Nephron progenitor cell (in vitro differentiated cells): Measurements from ENCODE around the gene NR2F1-AS1.
"Not testable (repeated sequence)": the region's sequence is repeated elsewhere in the genome, so short reads cannot be mapped to it uniquely, and the experiment has no call there.

Experiments used
- DNase-seq: peaks from one replicate; pipeline ENCODE4 v3.0.0; 2021
- H3K27ac Mint-ChIP-seq: 2 replicates; pipeline ENCODE4 v1.8.0; 2021; ENCODE audit warnings: mild to moderate bottlenecking, moderate library complexity, mixed read lengths
- H3K27me3 Mint-ChIP-seq: 2 replicates; pipeline ENCODE4 v1.8.0; 2021; ENCODE audit warnings: mild to moderate bottlenecking, low read depth, mixed read lengths; ENCODE audit not compliant: poor library complexity
- H3K36me3 Mint-ChIP-seq: 2 replicates; pipeline ENCODE4 v1.8.0; 2021; ENCODE audit warnings: low read depth, mixed read lengths
- H3K4me1 Mint-ChIP-seq: 2 replicates; pipeline ENCODE4 v1.8.0; 2021; ENCODE audit warnings: mixed read lengths
- H3K4me3 Mint-ChIP-seq: 2 replicates; pipeline ENCODE4 v1.8.0; 2021; ENCODE audit warnings: mild to moderate bottlenecking, moderate library complexity, mixed read lengths
- H3K9me3 Mint-ChIP-seq: 2 replicates; pipeline ENCODE4 v1.8.0; 2021; ENCODE audit warnings: mild to moderate bottlenecking, moderate library complexity, mixed read lengths
- CTCF ChIP-seq: fragments of 200-600 bp; sonication (generic); IDR thresholded peaks from 2 replicates; pipeline ENCODE4 v1.5.0; 2021; ENCODE audit warnings: antibody characterized with exemption

The NR2F1-AS1 gene

GRCh38 chr5:93460286-93460685, 120.7 kb downstream of the NR2F1-AS1 start:
- TF ChIP-seq CTCF: no peak
- Mint-ChIP-seq H3K27me3 (no peaks in the 10 kb centered on the region), H3K9me3 (peaks cover 70% of the 10 kb centered on the region), H3K4me1 (no peaks in the 10 kb centered on the region), H3K36me3 (peaks cover 83% of the 10 kb centered on the region), H3K4me3 (no peak overlapping the region), H3K27ac (no peak overlapping the region)
- no peak for DNase-seq

GRCh38 chr5:93456796-93457195, 124.2 kb downstream of the NR2F1-AS1 start:
- DNase-seq, H3K27ac Mint-ChIP-seq, H3K4me3 Mint-ChIP-seq, H3K27me3 Mint-ChIP-seq: not testable (repeated sequence)
- peaks cover 60% of the 10 kb centered on the region for H3K36me3 Mint-ChIP-seq
- peaks cover 35% of the 10 kb centered on the region for H3K9me3 Mint-ChIP-seq
- peaks cover 15% of the 10 kb centered on the region for H3K4me1 Mint-ChIP-seq

GRCh38 chr5:93454896-93455295, 126.1 kb downstream of the NR2F1-AS1 start:
- no peak for DNase-seq
- H3K9me3 Mint-ChIP-seq: peaks cover 17% of the 10 kb centered on the region

GRCh38 chr5:93452255-93452654, 128.8 kb downstream of the NR2F1-AS1 start:
- no peak for TF ChIP-seq CTCF
- Mint-ChIP-seq H3K9me3 (peaks cover 9% of the 10 kb centered on the region), H3K36me3 (peaks cover 49% of the 10 kb centered on the region), H3K27me3 (no peaks in the 10 kb centered on the region), H3K27ac (no peak overlapping the region), H3K4me3 (no peak overlapping the region), H3K4me1 (peaks cover 15% of the 10 kb centered on the region)
- DNase-seq: no peak

More at GRCh38 chr5:93454896-93455295, 126.1 kb downstream of the NR2F1-AS1 start:
- no peak overlapping the region for H3K27ac Mint-ChIP-seq
- no peak overlapping the region for H3K4me3 Mint-ChIP-seq
- peaks cover 15% of the 10 kb centered on the region for H3K4me1 Mint-ChIP-seq
- no peak for TF ChIP-seq CTCF
- peaks cover 52% of the 10 kb centered on the region for H3K36me3 Mint-ChIP-seq
- no peaks in the 10 kb centered on the region for H3K27me3 Mint-ChIP-seq

GRCh38 chr5:93438124-93438523, 142.9 kb downstream of the NR2F1-AS1 start:
- Mint-ChIP-seq H3K9me3 (peaks cover 48% of the 10 kb centered on the region), H3K4me1 (peaks cover 24% of the 10 kb centered on the region), H3K36me3 (peaks cover 74% of the 10 kb centered on the region), H3K4me3 (no peak overlapping the region), H3K27ac (no peak overlapping the region), H3K27me3 (peaks cover 2% of the 10 kb centered on the region)
- TF ChIP-seq CTCF: no peak
- no peak for DNase-seq

- DNase-seq: no peak
- Mint-ChIP-seq H3K4me3 (no peak overlapping the region), H3K27me3 (peaks cover 3% of the 10 kb centered on the region), H3K36me3 (peaks cover 57% of the 10 kb centered on the region), H3K9me3 (peaks cover 28% of the 10 kb centered on the region), H3K4me1 (peaks cover 42% of the 10 kb centered on the region), H3K27ac (no peak overlapping the region)
- no peak for TF ChIP-seq CTCF
Observed at GRCh38 chr5:93436083-93436482, 144.9 kb downstream of the NR2F1-AS1 start.
